ENCODE data around the gene MIEF1.
A peak's percentile ranks its signal among the peaks of the same experiment; 100 is the strongest.

The MIEF1 gene

GRCh38 chr22:39532215-39533073 lies 30.4 kb downstream of the MIEF1 start, which contains the start of gene RPS19BP1:
Gene RPS19BP1, minus strand, starts transcription at chr22:39532748. Its CDS starts 10 bp downstream, at chr22:39532738.
- peak; percentile 99 for DNase-seq

GRCh38 chr22:39534092-39534506 lies 32.0 kb downstream of the MIEF1 start:
- DNase-seq: no peak

GRCh38 chr22:39534591-39535356 lies 32.7 kb downstream of the MIEF1 start:
- peak; percentile 52 for DNase-seq

GRCh38 chr22:39535357-39535725 lies 33.3 kb downstream of the MIEF1 start:
- DNase-seq: no peak

GRCh38 chr22:39535831-39536449 lies 33.9 kb downstream of the MIEF1 start:
- DNase-seq: no peak

GRCh38 chr22:39536711-39537110 lies 34.6 kb downstream of the MIEF1 start:
- DNase-seq: no peak

- DNase-seq: no peak
These were observed 35.9 kb downstream of the MIEF1 start for GRCh38 chr22:39537975-39538374.

GRCh38 chr22:39543095-39543494 lies 41.0 kb downstream of the MIEF1 start:
- DNase-seq: no peak

GRCh38 chr22:39545386-39546365 lies 43.6 kb downstream of the MIEF1 start:
- DNase-seq: peak; percentile 12

GRCh38 chr22:39546889-39547586 lies 44.9 kb downstream of the MIEF1 start:
- no peak for DNase-seq

- DNase-seq: no peak
These were observed 45.5 kb downstream of the MIEF1 start for GRCh38 chr22:39547587-39547947.

- no peak for DNase-seq
These were observed 51.3 kb downstream of the MIEF1 start for GRCh38 chr22:39553429-39553828.

GRCh38 chr22:39554151-39554550 lies 52.1 kb downstream of the MIEF1 start:
- no peak for DNase-seq

GRCh38 chr22:39556970-39557841 lies 55.1 kb downstream of the MIEF1 start:
- no peak for DNase-seq

- DNase-seq: no peak
These were observed 56.2 kb downstream of the MIEF1 start for GRCh38 chr22:39558254-39558727.

GRCh38 chr22:39558950-39559349 lies 56.9 kb downstream of the MIEF1 start:
- DNase-seq: no peak

GRCh38 chr22:39559456-39560105 lies 57.5 kb downstream of the MIEF1 start:
- DNase-seq: no peak

- no peak for DNase-seq
These were observed 58.0 kb downstream of the MIEF1 start for GRCh38 chr22:39560127-39560526.

GRCh38 chr22:39562839-39563489 lies 60.9 kb downstream of the MIEF1 start:
- DNase-seq: no peak
